Peyer's patch (tissue), 4 donors: ENCODE data around the gene ISCA2.

Source experiments
- POLR2A ChIP-seq, 2 donors: fragments of 450-650 bp; IDR thresholded peaks; one replicate each; pipeline ENCODE4 v1.5.1; 2017; ENCODE audit warnings: antibody characterized with exemption in 2 of 2, mild to moderate bottlenecking in 2 of 2, moderate library complexity in 2 of 2
- TF ChIP-seq, protein P1 (sequence below), 6 experiments: fragments of 450-650 bp in 4 of 6; fragments of 200-600 bp in 2 of 6; sonication (generic) in 1 of 6; IDR thresholded peaks; one replicate each; pipeline ENCODE4 v1.5.1; 2017 to 2019; ENCODE audit warnings: antibody characterized with exemption in 6 of 6, mild to moderate bottlenecking in 3 of 6, moderate library complexity in 1 of 6

DNA sequence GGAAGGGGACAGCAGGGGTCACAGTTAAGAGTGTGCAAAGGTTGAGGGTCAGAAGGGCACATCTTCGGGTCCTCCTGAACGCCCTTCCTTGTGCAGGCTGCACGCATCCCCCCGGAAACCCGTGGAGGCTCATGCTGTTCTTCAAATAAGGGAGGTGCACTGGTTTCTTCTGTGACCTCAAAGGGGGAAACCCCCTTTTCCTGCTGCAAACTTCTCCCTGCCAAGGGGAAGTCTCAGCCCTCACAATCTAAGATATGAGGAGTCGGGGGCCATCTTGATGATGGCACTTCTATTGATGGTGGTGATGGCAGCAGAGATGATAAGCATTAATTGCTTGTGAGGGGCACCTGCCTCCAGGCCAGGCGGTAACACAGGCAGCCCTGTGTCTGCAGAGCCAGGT is 40.0 kb downstream of the ISCA2 start:
- TF ChIP-seq POLR2A (IDR thresholded peaks at IDR 0.05), result no peak
- TF ChIP-seq, protein P1, sequence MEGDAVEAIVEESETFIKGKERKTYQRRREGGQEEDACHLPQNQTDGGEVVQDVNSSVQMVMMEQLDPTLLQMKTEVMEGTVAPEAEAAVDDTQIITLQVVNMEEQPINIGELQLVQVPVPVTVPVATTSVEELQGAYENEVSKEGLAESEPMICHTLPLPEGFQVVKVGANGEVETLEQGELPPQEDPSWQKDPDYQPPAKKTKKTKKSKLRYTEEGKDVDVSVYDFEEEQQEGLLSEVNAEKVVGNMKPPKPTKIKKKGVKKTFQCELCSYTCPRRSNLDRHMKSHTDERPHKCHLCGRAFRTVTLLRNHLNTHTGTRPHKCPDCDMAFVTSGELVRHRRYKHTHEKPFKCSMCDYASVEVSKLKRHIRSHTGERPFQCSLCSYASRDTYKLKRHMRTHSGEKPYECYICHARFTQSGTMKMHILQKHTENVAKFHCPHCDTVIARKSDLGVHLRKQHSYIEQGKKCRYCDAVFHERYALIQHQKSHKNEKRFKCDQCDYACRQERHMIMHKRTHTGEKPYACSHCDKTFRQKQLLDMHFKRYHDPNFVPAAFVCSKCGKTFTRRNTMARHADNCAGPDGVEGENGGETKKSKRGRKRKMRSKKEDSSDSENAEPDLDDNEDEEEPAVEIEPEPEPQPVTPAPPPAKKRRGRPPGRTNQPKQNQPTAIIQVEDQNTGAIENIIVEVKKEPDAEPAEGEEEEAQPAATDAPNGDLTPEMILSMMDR (IDR thresholded peaks at IDR 0.05), result no peak
